Measurements from ENCODE around the gene ASPSCR1.

Gene ASPSCR1

DNA sequence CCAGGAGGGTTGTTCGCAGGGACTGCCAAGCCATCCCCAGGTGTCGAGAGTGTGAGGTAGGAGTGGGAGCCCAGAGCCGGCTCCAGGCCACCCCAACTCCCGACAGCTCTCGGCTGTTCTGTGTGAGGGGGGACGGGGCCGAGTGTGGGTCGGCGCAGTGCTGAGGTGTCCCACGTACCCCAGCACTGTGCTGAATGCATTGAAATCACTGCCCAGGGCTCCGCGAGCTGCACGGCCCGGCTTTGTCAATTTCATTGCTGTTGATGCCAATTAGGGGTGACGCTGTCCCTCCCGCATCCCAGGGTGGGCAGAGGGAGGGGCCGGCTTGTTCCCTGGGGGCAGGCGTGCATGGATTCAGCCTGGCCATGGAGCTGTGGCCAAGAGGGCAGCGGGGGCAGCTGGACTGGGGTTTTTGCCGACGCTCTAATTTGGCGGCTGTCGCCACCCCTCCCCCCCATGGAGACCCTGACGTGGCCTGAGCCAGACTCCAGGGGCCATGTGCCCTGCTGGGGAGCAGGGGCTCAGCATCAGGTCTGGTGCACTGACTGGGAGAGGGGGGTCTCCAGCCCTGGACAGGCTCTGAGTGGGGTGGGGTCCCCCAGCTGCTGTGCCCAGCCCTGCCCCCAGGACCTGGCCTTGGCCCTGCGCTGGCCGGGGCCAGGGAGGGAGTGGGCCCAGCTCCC lies 31.0 kb downstream of the ASPSCR1 start:
- Histone ChIP-seq H3K4me1 (ENCODE audit: control insufficient read depth in 1 of 2, insufficient read depth in 2 of 2, low read length in 2 of 2) (peaks cover 0 to 34% of the 10 kb centered on the region in 2 donors), H3K36me3 (ENCODE audit: control insufficient read depth in 1 of 2, insufficient read depth in 2 of 2, low read length in 2 of 2) (peaks cover 0 to 8% of the 10 kb centered on the region in 2 donors), H3K4me3 (ENCODE audit: low read depth in 1 of 2, low read length in 2 of 2) (no peak overlapping the region), H3K27me3 (ENCODE audit: low read depth, low read length) (no peaks in the 10 kb centered on the region), H3K27ac (ENCODE audit: low read length) (no peak overlapping the region), H3K9me3 (ENCODE audit: control insufficient read depth in 1 of 2, low read length in 2 of 2) (no peaks in the 10 kb centered on the region)

DNA sequence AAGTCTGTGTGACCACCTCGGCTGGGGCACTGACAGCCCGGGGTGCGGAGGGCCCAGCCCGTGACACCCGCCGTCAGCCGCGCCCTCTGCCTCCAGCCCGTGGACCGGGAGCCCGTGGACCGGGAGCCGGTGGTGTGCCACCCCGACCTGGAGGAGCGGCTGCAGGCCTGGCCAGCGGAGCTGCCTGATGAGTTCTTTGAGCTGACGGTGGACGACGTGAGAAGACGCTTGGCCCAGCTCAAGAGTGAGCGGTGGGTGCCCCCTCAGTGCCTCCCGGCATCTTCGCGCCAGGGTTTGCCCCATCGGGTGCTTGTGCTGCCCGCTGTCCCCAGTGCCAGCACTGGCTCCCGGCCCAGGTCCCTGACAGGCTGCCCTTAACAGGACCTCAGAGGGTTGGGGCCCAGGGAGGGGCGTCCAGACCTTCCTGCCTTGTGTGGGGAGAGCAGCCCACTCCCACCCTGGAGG lies 31.5 kb downstream of the ASPSCR1 start:
- H3K4me1 ChIP-seq (ENCODE audit: control insufficient read depth in 1 of 2, insufficient read depth in 2 of 2, low read length in 2 of 2) = peaks cover 0 to 29% of the 10 kb centered on the region in 2 donors
- H3K4me3 ChIP-seq (ENCODE audit: low read depth in 1 of 2, low read length in 2 of 2) = no peak overlapping the region
- H3K36me3 ChIP-seq (ENCODE audit: control insufficient read depth in 1 of 2, insufficient read depth in 2 of 2, low read length in 2 of 2) = peaks cover 0 to 8% of the 10 kb centered on the region in 2 donors
- no peaks in the 10 kb centered on the region for H3K9me3 ChIP-seq (ENCODE audit: control insufficient read depth in 1 of 2, low read length in 2 of 2)
- no peak overlapping the region for H3K27ac ChIP-seq (ENCODE audit: low read length)
- no peaks in the 10 kb centered on the region for H3K27me3 ChIP-seq (ENCODE audit: low read depth, low read length)

DNA sequence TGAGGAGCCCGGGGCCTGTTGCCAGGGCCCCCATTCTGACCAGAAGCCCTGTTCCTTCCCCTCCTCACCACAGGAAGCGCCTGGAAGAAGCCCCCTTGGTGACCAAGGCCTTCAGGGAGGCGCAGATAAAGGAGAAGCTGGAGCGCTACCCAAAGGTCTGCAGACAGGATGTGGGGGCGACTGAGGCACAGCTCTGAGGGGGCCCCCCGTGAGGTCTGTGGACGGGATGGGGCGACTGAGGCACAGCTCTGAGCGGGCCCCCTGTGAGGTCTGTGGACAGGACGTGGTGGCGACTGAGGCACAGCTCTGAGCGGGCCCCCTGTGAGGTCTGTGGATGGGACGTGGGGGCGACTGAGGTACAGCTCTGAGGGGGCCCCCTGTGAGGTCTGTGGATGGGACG lies 32.0 kb downstream of the ASPSCR1 start:
- Histone ChIP-seq H3K27me3 (ENCODE audit: low read depth, low read length) (no peaks in the 10 kb centered on the region), H3K9me3 (ENCODE audit: control insufficient read depth in 1 of 2, low read length in 2 of 2) (no peaks in the 10 kb centered on the region), H3K36me3 (ENCODE audit: control insufficient read depth in 1 of 2, insufficient read depth in 2 of 2, low read length in 2 of 2) (peaks cover 0 to 8% of the 10 kb centered on the region in 2 donors), H3K27ac (ENCODE audit: low read length) (no peak overlapping the region), H3K4me3 (ENCODE audit: low read depth in 1 of 2, low read length in 2 of 2) (no peak overlapping the region), H3K4me1 (ENCODE audit: control insufficient read depth in 1 of 2, insufficient read depth in 2 of 2, low read length in 2 of 2) (peaks cover 0 to 25% of the 10 kb centered on the region in 2 donors)

DNA sequence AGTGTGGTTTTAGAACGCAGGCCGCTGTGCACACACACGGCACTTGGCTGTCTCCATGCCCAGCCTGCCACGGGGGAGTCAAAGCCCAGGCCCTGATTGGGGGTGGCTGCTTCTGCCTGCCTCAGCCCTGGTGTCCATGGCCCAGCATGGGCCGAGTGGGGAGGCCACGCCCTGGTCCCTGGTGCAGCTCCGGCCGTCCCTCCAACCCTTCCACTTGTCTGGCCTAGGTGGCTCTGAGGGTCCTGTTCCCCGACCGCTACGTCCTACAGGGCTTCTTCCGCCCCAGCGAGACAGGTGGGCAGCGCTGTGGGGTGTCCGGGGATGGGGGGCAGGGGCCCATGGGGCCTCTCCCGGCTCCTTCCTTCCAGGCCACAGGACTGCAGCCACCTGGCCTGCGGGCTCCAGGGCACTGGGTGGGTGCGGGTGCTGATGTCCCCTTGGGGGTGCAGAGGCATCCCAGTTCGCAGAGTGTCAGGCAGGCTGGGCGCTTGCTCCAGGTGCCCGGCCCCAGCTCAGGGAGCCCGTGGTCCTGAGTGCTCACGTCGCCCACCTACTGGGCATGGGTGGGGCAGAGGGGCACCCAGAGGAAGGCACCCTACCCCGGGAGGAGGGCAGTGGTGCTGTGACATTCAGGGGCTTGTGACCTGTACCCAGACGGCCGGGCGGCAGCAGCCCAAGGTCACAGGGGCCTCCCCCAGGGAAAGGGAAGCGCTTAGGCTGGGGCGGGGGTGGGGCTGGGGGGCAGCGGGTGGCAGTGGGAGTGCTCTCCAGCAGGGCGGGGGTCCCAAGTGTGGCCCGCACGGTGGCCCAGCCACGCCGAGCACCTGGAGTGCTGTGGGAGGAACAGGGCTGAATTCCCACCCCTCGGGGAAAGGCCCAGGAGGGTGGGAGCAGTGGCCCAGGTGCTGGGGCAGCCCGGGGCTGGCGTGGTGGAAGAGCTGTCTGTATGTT lies 33.4 kb downstream of the ASPSCR1 start:
- no peak overlapping the region for H3K4me3 ChIP-seq (ENCODE audit: low read depth in 1 of 2, low read length in 2 of 2)
- no peaks in the 10 kb centered on the region for H3K27me3 ChIP-seq (ENCODE audit: low read depth, low read length)
- H3K4me1 ChIP-seq (ENCODE audit: control insufficient read depth in 1 of 2, insufficient read depth in 2 of 2, low read length in 2 of 2) = peaks cover 0 to 19% of the 10 kb centered on the region in 2 donors
- no peak overlapping the region for H3K27ac ChIP-seq (ENCODE audit: low read length)
- H3K36me3 ChIP-seq (ENCODE audit: control insufficient read depth in 1 of 2, insufficient read depth in 2 of 2, low read length in 2 of 2) = peaks cover 0 to 8% of the 10 kb centered on the region in 2 donors
- H3K9me3 ChIP-seq (ENCODE audit: control insufficient read depth in 1 of 2, low read length in 2 of 2) = no peaks in the 10 kb centered on the region

DNA sequence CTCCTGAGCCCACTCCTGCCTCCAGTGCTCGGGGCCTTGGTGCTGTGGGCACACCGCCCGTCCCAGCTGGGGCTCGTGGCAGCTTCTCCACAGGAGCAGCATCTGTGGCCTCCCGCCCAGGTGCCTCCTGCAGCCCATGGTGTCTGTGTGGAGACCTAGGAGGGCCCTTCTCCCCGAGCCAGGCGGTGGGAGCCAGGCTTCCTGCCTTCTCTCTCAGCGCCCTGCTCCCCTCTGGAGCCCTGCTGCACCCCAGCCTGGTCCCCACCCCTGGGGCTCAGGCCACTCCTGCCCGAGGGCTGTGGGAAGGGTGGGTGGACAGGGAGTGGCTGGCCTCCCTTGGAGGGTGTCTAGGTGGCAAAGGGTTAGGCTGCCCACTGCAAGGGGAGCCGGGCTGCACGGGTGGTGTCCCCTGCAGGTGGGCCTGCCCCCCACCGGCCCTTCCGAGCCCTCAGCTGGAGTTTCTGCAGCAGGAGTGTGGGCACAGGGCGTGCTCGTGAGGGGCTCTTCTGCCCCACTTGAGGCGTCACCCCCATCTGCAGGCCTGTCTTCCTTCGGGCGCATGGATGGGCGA lies 34.3 kb downstream of the ASPSCR1 start:
- H3K4me3 ChIP-seq (ENCODE audit: low read depth in 1 of 2, low read length in 2 of 2) = no peak overlapping the region
- H3K27me3 ChIP-seq (ENCODE audit: low read depth, low read length) = no peaks in the 10 kb centered on the region
- H3K27ac ChIP-seq (ENCODE audit: low read length) = no peak overlapping the region
- no peaks in the 10 kb centered on the region for H3K9me3 ChIP-seq (ENCODE audit: control insufficient read depth in 1 of 2, low read length in 2 of 2)
- peaks cover 0 to 10% of the 10 kb centered on the region in 2 donors for H3K4me1 ChIP-seq (ENCODE audit: control insufficient read depth in 1 of 2, insufficient read depth in 2 of 2, low read length in 2 of 2)
- peaks cover 0 to 8% of the 10 kb centered on the region in 2 donors for H3K36me3 ChIP-seq (ENCODE audit: control insufficient read depth in 1 of 2, insufficient read depth in 2 of 2, low read length in 2 of 2)

DNA sequence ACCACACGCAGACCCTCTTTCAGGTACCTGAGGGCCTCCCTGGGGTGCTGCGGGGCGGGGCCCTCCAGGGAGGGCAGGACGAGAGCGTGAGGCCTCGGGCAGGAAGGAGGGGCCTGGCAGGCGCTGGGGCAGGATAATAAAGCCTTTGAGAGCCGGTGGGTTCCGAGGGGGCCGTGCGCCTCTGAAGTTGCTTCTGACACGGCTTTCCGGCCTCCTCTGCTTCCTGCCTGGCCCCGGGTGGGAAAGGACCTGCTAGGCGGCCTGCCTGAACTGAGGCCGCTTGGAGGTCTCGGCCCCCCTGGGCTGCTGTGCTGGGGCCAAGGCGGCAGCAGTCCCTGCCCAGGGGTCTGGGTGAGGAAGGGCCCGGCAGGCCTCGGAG lies 34.8 kb downstream of the ASPSCR1 start:
- peaks cover 0 to 11% of the 10 kb centered on the region in 2 donors for H3K36me3 ChIP-seq (ENCODE audit: control insufficient read depth in 1 of 2, insufficient read depth in 2 of 2, low read length in 2 of 2)
- H3K9me3 ChIP-seq (ENCODE audit: control insufficient read depth in 1 of 2, low read length in 2 of 2) = no peaks in the 10 kb centered on the region
- no peak overlapping the region for H3K27ac ChIP-seq (ENCODE audit: low read length)
- H3K4me1 ChIP-seq (ENCODE audit: control insufficient read depth in 1 of 2, insufficient read depth in 2 of 2, low read length in 2 of 2) = peaks cover 0 to 6% of the 10 kb centered on the region in 2 donors
- no peak overlapping the region for H3K4me3 ChIP-seq (ENCODE audit: low read depth in 1 of 2, low read length in 2 of 2)
- no peaks in the 10 kb centered on the region for H3K27me3 ChIP-seq (ENCODE audit: low read depth, low read length)

DNA sequence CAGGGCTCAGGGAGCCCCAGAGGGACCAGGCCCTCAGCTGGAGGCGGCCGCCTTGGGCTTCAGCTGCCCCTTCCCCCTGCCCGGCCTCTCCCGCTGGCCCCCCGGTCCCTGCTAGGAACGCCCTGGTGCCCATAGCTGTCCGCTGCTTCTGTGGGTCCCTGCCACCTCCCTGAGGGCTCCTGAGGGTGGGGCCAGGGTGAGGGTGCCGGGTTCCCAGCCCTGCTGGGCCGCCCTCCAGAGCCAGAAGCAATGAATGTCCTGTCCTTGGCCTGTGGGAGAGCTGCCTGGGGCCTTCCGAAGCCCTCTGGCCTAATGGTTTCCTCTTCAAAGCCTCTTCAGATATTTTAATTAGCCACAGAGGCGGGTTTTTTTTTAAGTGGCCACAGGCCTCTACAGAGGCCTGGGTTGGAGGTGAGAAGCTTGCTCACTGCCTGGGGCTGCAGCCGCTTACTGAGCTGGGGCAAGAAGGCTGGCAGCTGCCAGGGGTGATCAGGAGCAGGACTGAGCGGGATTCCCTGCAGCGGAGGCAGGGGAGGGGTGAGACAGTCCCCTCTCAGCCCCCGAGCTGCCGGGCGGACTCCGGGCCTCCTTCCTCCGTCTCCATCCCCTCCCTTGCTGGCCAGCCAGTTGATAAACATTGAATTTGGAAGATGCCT lies 35.3 kb downstream of the ASPSCR1 start:
- H3K4me3 ChIP-seq (ENCODE audit: low read depth in 1 of 2, low read length in 2 of 2) = no peak overlapping the region
- no peaks in the 10 kb centered on the region for H3K9me3 ChIP-seq (ENCODE audit: control insufficient read depth in 1 of 2, low read length in 2 of 2)
- H3K36me3 ChIP-seq (ENCODE audit: control insufficient read depth in 1 of 2, insufficient read depth in 2 of 2, low read length in 2 of 2) = peaks cover 0 to 11% of the 10 kb centered on the region in 2 donors
- peaks cover 0 to 6% of the 10 kb centered on the region in 2 donors for H3K4me1 ChIP-seq (ENCODE audit: control insufficient read depth in 1 of 2, insufficient read depth in 2 of 2, low read length in 2 of 2)
- no peaks in the 10 kb centered on the region for H3K27me3 ChIP-seq (ENCODE audit: low read depth, low read length)
- H3K27ac ChIP-seq (ENCODE audit: low read length) = no peak overlapping the region

DNA sequence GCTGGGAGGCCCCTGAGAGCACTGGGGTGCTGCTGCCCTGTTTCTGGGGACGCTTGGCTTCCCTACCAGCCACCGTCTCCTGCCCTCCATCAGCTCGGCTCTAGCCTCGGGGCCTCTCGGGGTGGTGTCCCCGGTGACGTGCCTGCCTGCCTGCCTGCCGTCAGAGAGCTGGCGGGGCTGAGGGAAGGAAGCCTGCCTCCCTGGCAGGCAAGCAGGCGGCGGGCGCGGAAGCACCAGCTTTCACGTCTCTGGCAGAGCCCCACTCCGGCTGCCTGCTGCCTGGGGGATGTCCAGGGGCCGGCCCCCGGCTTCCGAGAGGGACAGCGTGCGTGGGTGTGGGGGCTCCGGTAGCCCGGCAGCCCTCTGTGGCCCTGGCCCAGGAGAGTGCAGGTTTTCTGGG lies 35.9 kb downstream of the ASPSCR1 start:
- no peaks in the 10 kb centered on the region for H3K27me3 ChIP-seq (ENCODE audit: low read depth, low read length)
- H3K27ac ChIP-seq (ENCODE audit: low read length) = no peak overlapping the region
- no peaks in the 10 kb centered on the region for H3K9me3 ChIP-seq (ENCODE audit: control insufficient read depth in 1 of 2, low read length in 2 of 2)
- no peak overlapping the region for H3K4me3 ChIP-seq (ENCODE audit: low read depth in 1 of 2, low read length in 2 of 2)
- H3K4me1 ChIP-seq (ENCODE audit: control insufficient read depth in 1 of 2, insufficient read depth in 2 of 2, low read length in 2 of 2) = peaks cover 0 to 6% of the 10 kb centered on the region in 2 donors
- peaks cover 0 to 15% of the 10 kb centered on the region in 2 donors for H3K36me3 ChIP-seq (ENCODE audit: control insufficient read depth in 1 of 2, insufficient read depth in 2 of 2, low read length in 2 of 2)

DNA sequence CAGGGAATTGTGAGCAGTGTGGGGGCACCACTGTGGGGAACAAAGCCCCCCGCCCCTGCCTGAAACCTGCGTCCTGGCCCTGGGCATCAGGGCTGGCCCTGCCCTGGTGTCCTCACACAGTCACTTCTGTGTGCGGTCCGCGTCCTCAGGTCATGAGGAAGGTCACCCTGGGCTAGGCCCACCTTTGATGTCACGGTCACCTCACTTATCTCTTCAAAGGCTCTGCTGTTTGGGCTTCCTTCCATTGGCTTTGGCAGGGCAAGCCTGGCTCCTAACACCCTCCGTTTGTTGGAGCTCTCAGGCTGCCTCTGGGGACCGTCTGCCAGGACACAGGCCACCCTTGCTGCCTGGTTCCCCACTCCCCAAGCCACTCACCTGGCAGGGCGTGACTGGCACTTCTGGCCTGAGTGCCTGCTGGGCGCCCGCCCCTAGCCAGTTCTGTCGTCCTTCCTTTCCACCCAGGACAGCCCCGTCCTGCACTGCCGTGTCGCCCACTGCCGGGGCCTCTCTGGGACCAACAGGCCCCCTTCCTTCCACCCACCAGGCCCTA lies 36.4 kb downstream of the ASPSCR1 start:
- H3K9me3 ChIP-seq (ENCODE audit: control insufficient read depth in 1 of 2, low read length in 2 of 2) = no peaks in the 10 kb centered on the region
- H3K27ac ChIP-seq (ENCODE audit: low read length) = no peak overlapping the region
- peaks cover 0 to 19% of the 10 kb centered on the region in 2 donors for H3K36me3 ChIP-seq (ENCODE audit: control insufficient read depth in 1 of 2, insufficient read depth in 2 of 2, low read length in 2 of 2)
- H3K4me3 ChIP-seq (ENCODE audit: low read depth in 1 of 2, low read length in 2 of 2) = no peak overlapping the region
- no peaks in the 10 kb centered on the region for H3K27me3 ChIP-seq (ENCODE audit: low read depth, low read length)
- peaks cover 0 to 6% of the 10 kb centered on the region in 2 donors for H3K4me1 ChIP-seq (ENCODE audit: control insufficient read depth in 1 of 2, insufficient read depth in 2 of 2, low read length in 2 of 2)

DNA sequence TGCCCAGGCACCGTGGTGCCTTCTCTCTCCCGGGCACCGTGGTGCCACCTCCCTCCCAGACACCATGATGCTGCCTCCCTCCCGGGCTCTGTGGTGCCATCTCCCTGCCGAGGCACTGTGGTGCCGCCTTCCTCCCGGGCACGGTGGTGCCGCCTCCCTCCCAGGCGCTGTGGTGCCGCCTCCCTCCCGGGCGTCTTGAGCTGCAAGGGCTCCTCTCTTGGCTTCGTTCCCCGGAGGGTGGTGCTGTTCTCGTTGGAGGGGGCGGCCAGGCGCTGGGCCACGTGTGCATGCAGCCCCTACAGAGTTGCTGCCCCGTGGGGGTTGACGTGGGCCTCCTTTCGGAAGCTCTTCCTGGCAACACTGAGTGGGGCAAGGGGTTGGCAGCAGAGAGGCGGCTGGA lies 37.0 kb downstream of the ASPSCR1 start:
- H3K27ac ChIP-seq (ENCODE audit: low read length) = no peak overlapping the region
- H3K27me3 ChIP-seq (ENCODE audit: low read depth, low read length) = no peaks in the 10 kb centered on the region
- H3K4me1 ChIP-seq (ENCODE audit: control insufficient read depth in 1 of 2, insufficient read depth in 2 of 2, low read length in 2 of 2) = peaks cover 0 to 6% of the 10 kb centered on the region in 2 donors
- H3K4me3 ChIP-seq (ENCODE audit: low read depth in 1 of 2, low read length in 2 of 2) = no peak overlapping the region
- peaks cover 0 to 15% of the 10 kb centered on the region in 2 donors for H3K36me3 ChIP-seq (ENCODE audit: control insufficient read depth in 1 of 2, insufficient read depth in 2 of 2, low read length in 2 of 2)
- H3K9me3 ChIP-seq (ENCODE audit: control insufficient read depth in 1 of 2, low read length in 2 of 2) = no peaks in the 10 kb centered on the region

Measured in muscle layer of duodenum (tissue), 2 donors.